GM12864 (cell line): ENCODE measurements around the gene NPFF.

Experiments
- DNase-seq: peaks from one replicate; pipeline ENCODE4 v3.0.0-alpha.2; 2011; ENCODE audit warnings: low read depth
- H3K4me3 ChIP-seq: 2 replicates; pipeline ENCODE4 v1.5.1; 2011; ENCODE audit warnings: mild to moderate bottlenecking, low read depth, low read length, control low read depth
- TF ChIP-seq, protein P1 (sequence below): IDR thresholded peaks from 2 replicates; pipeline ENCODE4 v1.5.1; 2011; ENCODE audit warnings: low read depth, mild to moderate bottlenecking, moderate library complexity, low read length, control low read depth, inconsistent platforms; ENCODE audit errors: missing control alignments

The NPFF gene

DNA sequence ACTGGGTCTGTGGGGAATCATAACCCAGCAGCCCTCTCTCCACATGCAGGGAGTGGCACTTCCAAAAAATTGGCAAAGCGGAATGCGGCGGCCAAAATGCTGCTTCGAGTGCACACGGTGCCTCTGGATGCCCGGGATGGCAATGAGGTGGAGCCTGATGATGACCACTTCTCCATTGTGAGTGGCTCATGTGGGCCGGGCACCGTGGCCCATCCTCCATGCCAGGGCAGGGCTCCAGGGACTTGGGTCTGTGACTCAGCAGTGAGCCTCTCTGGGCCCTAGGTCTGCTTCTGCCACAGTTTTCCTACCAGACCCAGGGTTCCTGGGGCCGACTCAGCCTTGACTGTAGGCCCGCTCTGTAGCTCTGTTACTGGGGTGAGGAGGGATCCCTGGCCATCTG is 2.2 kb downstream of the NPFF start:
- DNase-seq, result no peak
- TF ChIP-seq, protein P1, sequence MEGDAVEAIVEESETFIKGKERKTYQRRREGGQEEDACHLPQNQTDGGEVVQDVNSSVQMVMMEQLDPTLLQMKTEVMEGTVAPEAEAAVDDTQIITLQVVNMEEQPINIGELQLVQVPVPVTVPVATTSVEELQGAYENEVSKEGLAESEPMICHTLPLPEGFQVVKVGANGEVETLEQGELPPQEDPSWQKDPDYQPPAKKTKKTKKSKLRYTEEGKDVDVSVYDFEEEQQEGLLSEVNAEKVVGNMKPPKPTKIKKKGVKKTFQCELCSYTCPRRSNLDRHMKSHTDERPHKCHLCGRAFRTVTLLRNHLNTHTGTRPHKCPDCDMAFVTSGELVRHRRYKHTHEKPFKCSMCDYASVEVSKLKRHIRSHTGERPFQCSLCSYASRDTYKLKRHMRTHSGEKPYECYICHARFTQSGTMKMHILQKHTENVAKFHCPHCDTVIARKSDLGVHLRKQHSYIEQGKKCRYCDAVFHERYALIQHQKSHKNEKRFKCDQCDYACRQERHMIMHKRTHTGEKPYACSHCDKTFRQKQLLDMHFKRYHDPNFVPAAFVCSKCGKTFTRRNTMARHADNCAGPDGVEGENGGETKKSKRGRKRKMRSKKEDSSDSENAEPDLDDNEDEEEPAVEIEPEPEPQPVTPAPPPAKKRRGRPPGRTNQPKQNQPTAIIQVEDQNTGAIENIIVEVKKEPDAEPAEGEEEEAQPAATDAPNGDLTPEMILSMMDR, result no peak
- no peak overlapping the region for H3K4me3 ChIP-seq

DNA sequence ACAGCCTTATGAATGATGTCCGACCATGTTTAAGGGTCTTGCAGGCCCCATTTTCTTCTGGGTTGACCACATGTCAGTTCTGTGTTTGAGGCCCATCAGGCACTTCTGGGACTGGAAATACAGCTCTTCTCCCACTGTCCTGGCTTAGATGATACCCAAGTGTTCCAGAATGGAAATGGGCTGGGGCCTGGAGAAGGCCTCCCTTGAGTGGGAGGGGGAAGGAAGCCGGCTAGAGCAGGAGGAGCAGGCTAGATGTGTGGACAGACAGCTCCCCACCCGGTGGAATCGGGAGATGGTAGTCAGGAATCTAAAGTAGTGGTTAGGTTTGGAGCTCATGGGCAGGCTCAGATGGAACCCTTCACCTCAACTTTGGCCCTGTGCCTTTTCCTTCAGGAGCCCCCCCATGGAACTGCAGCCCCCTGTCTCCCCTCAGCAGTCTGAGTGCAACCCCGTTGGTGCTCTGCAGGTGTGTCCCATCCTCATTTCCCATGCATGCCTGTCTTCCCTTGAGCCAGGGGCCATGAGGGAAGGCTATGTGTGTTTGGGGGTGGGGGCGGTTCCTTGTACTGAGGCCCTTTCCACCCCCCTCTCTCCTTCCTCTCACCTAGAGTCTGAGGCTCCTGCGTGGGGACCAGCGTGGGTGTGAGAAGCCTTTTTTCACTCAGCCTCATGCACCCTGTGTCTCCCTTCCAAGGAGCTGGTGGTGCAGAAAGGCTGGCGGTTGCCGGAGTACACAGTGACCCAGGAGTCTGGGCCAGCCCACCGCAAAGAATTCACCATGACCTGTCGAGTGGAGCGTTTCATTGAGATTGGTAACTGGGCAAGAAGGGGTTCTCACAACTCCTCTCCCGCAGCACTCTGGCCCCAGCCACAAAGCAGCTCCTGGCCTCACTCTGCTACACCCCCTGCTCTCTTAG is 3.0 kb downstream of the NPFF start:
- TF ChIP-seq, protein P1, result no peak
- H3K4me3 ChIP-seq, result no peak overlapping the region
- no peak for DNase-seq

DNA sequence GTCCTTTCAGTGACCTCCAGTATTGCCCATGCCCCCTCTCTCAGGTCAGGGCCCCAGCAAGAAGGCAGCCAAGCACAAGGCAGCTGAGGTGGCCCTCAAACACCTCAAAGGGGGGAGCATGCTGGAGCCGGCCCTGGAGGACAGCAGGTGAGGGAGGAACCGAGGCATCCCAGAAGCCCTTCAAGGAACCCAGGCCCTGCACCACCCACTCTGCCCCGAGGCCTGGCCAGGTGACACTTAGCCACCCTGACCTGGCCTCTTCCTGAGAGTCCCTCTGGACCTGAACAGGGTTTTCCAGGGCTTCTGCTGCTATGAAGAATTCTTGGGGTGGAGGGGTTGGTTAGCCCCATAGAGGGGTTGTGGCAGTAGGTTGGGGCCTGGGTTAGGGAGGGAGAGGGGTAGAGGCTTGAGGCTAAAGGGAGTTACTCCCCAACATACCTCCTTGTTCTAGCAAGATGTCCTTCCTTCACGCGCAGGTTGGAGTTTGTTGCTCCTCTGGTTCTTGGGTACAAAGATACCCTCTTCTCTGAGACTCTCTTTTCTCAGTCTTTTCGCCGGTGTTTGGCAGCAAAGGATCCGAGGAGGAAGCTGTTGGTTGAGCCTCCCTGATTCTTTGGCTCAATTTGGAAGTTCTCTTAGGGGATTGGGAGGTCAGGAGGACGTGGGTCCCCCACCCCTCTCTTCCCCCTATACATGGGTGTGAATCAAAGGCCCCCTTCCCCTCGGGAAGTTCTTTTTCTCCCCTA is 4.1 kb downstream of the NPFF start:
- TF ChIP-seq, protein P1, result no peak
- DNase-seq, result no peak
- H3K4me3 ChIP-seq, result no peak overlapping the region

DNA sequence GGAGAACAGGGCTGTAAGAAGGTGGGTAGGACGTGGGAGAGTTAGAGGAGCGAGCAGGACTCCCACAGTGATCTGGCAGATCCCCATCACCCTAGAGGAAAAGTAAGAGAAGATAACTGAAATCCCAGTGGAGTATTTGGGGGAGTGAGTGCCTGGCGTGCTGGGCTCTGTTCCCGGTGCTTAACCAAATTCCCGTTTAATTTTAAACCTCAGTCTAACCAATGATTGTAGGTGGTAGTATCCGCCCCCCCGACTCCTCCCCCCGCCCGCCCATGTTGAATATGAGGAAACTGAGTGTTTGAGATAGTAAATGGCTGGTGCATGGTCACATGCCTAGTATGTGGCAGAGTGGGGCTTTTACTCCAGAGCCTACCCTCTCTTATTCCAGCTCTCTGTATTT is 5.0 kb downstream of the NPFF start:
- TF ChIP-seq, protein P1, result no peak
- DNase-seq, result no peak
- H3K4me3 ChIP-seq, result peak overlapping the region; percentile 83

DNA sequence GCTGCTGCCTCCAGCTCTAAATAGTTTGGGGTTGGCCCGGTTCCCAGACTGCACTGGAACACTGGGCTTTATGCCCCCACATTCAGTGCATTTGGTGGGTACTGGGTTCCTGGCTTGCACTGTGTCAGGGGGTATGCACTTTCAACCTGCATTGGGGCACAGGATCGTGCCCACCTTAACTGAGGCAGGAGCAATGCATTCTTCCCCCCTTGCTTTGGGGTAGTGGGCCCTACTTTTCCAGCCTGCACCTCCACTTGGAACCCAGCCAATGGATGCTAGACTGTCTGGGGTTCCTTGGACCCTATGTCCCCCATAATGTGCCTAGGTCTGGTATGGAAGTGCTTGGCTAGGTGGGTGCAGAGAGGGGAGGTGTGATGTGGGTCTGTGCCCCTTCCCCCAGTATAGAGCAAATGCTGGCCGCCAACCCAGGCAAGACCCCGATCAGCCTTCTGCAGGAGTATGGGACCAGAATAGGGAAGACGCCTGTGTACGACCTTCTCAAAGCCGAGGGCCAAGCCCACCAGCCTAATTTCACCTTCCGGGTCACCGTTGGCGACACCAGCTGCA is 5.6 kb downstream of the NPFF start:
- peak overlapping the region; percentile 83 for H3K4me3 ChIP-seq
- DNase-seq, result no peak
- TF ChIP-seq, protein P1, result no peak

DNA sequence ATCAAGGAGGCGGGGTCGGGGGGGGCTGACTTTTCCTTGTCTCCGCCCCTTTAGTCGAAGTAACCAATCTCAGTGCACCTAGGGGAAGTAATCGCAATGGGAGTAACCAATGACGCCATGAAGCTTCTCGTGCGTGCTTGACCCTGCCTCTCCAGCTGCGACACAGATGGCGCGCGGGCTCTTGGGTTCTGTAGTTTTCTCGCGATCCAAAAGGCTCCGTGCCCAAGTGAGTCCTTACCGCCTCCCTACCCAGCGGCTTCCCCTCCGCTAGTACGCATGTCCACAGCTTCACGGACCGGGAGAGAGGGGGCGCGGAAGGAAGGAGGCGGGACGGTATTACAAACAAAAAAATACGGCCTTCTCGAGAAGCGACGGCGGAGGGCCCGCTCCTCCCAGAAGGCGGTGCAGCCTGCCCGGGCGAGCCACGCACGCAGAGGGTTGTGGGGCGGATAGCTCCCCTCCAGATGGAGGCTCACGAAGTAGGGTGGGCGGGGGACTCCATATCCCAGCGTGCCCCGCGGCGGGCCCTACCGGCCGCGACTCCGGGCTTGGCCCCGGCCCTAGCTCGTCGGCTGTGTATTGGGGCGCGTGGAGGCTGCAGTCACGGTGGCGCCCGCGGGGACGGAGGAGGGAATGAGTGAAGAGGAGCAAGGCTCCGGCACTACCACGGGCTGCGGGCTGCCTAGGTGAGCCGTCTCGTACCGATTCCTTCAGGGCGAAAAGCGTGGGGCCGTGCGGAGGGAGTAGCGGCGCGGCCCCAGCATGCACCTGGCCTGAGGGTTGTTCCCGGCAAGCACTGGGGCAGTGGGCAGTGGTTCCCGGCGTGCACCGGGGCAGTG is 6.3 kb downstream of the NPFF start, which contains the start of gene TARBP2:
Gene TARBP2, plus strand, starts transcription at position 508 of the 839 bp plus-strand sequence. Its CDS starts 126 bp downstream, at position 634.
- TF ChIP-seq, protein P1, result no peak
- H3K4me3 ChIP-seq, result peak within 1 kb of the TSS; percentile 83
- DNase-seq, result peak; percentile 99
